ENCODE data around the gene MYH6. TPM values are rescaled to one million over a fixed set of nuclear protein-coding genes. Genes with fewer than 3 reads are reported as not detected.
"Not testable (repeated sequence)": the region's sequence is repeated elsewhere in the genome, so short reads cannot be mapped to it uniquely, and the experiment has no call there.

MYH6 gene
- total RNA-seq, 1 donor from 2014 or later, result not detected

- H3K9me3 ChIP-seq, result no peaks in the 10 kb centered on the region
- H3K4me3 ChIP-seq, result no peak overlapping the region
- H3K27ac ChIP-seq, result no peak overlapping the region
- TF ChIP-seq CTCF (IDR thresholded peaks at IDR 0.05) (no peak), POLR2A (IDR thresholded peaks at IDR 0.05) (no peak), POLR2AphosphoS5 (IDR thresholded peaks at IDR 0.05; ENCODE audit: insufficient read depth in 1 of 2, low read depth in 1 of 2) (no peak)
- H3K36me3 ChIP-seq, result no peaks in the 10 kb centered on the region
- no peak for DNase-seq (ENCODE audit: extremely low spot score in 2 of 2)
- intact Hi-C loops (cut with DNase I), result no loop called here
- no peaks in the 10 kb centered on the region for H3K4me1 ChIP-seq
- H3K27me3 ChIP-seq, result no peaks in the 10 kb centered on the region
These were observed 23.4 kb upstream of the MYH6 start for GRCh38 chr14:23431486-23431885.

GRCh38 chr14:23430723-23431085 is 22.6 kb upstream of the MYH6 start:
- no peak overlapping the region for H3K4me3 ChIP-seq
- TF ChIP-seq POLR2A (IDR thresholded peaks at IDR 0.05), result no peak
- no peak for TF ChIP-seq CTCF (IDR thresholded peaks at IDR 0.05)
- no peak for TF ChIP-seq POLR2AphosphoS5 (IDR thresholded peaks at IDR 0.05; ENCODE audit: insufficient read depth in 1 of 2, low read depth in 1 of 2)
- no peaks in the 10 kb centered on the region for H3K9me3 ChIP-seq
- DNase-seq (ENCODE audit: extremely low spot score in 2 of 2), result no peak
- no peaks in the 10 kb centered on the region for H3K36me3 ChIP-seq
- intact Hi-C loops (cut with DNase I), result no loop called here
- H3K4me1 ChIP-seq, result no peaks in the 10 kb centered on the region
- no peaks in the 10 kb centered on the region for H3K27me3 ChIP-seq
- no peak overlapping the region for H3K27ac ChIP-seq

GRCh38 chr14:23430016-23430722 is 22.1 kb upstream of the MYH6 start:
- intact Hi-C loops (cut with DNase I), result no loop called here
- Histone ChIP-seq H3K27me3 (no peaks in the 10 kb centered on the region), H3K4me1 (no peaks in the 10 kb centered on the region), H3K27ac (no peak overlapping the region), H3K9me3 (no peaks in the 10 kb centered on the region), H3K36me3 (no peaks in the 10 kb centered on the region), H3K4me3 (no peak overlapping the region)
- DNase-seq (ENCODE audit: extremely low spot score in 2 of 2), result no peak
- no peak for TF ChIP-seq CTCF (IDR thresholded peaks at IDR 0.05)
- TF ChIP-seq POLR2A (IDR thresholded peaks at IDR 0.05), result no peak
- TF ChIP-seq POLR2AphosphoS5 (IDR thresholded peaks at IDR 0.05; ENCODE audit: insufficient read depth in 1 of 2, low read depth in 1 of 2), result no peak

GRCh38 chr14:23428686-23429495 is 20.8 kb upstream of the MYH6 start:
- Histone ChIP-seq H3K4me3 (no peak overlapping the region), H3K9me3 (no peaks in the 10 kb centered on the region), H3K27ac (no peak overlapping the region), H3K27me3 (no peaks in the 10 kb centered on the region), H3K36me3 (no peaks in the 10 kb centered on the region), H3K4me1 (no peaks in the 10 kb centered on the region)
- intact Hi-C loops (cut with DNase I), result no loop called here
- TF ChIP-seq POLR2A (IDR thresholded peaks at IDR 0.05), result no peak
- TF ChIP-seq CTCF (IDR thresholded peaks at IDR 0.05), result no peak
- no peak for TF ChIP-seq POLR2AphosphoS5 (IDR thresholded peaks at IDR 0.05; ENCODE audit: insufficient read depth in 1 of 2, low read depth in 1 of 2)
- DNase-seq (ENCODE audit: extremely low spot score in 2 of 2), result no peak

- H3K27me3 ChIP-seq; H3K9me3 ChIP-seq; H3K36me3 ChIP-seq; DNase-seq (ENCODE audit: extremely low spot score in 2 of 2); H3K4me3 ChIP-seq; intact Hi-C loops (cut with DNase I); H3K4me1 ChIP-seq; H3K27ac ChIP-seq: not testable (repeated sequence)
These were observed 17.7 kb upstream of the MYH6 start for GRCh38 chr14:23425798-23426197.
